Endothelial cell (in vitro differentiated cells): Measurements from ENCODE around the gene PGA4. TPM values are rescaled to one million over a fixed set of nuclear protein-coding genes. Genes with fewer than 3 reads are reported as not detected.
"Not testable (repeated sequence)": the region's sequence is repeated elsewhere in the genome, so short reads cannot be mapped to it uniquely, and the experiment has no call there.

Experiments
- DNase-seq: peaks from one replicate; pipeline ENCODE4 v3.0.0; 2021; ENCODE audit warnings: low spot score
- H3K27ac Mint-ChIP-seq: one replicate; pipeline ENCODE4 v1.8.0; 2021; ENCODE audit warnings: mixed read lengths, inconsistent platforms; ENCODE audit not compliant: unreplicated experiment
- H3K27me3 Mint-ChIP-seq: one replicate; pipeline ENCODE4 v1.8.0; 2021; ENCODE audit warnings: mild to moderate bottlenecking, moderate library complexity, mixed read lengths, inconsistent platforms; ENCODE audit not compliant: unreplicated experiment
- H3K36me3 Mint-ChIP-seq: one replicate; pipeline ENCODE4 v1.8.0; 2021; ENCODE audit warnings: mild to moderate bottlenecking, low read depth, mixed read lengths, inconsistent platforms; ENCODE audit not compliant: unreplicated experiment
- H3K4me1 Mint-ChIP-seq: one replicate; pipeline ENCODE4 v1.8.0; 2021; ENCODE audit warnings: mild to moderate bottlenecking, mixed read lengths, inconsistent platforms; ENCODE audit not compliant: unreplicated experiment
- H3K4me3 Mint-ChIP-seq: one replicate; pipeline ENCODE4 v1.8.0; 2021; ENCODE audit warnings: mild to moderate bottlenecking, mixed read lengths, inconsistent platforms; ENCODE audit not compliant: unreplicated experiment
- H3K9me3 Mint-ChIP-seq: one replicate; pipeline ENCODE4 v1.8.0; 2021; ENCODE audit warnings: mixed read lengths, inconsistent platforms; ENCODE audit not compliant: unreplicated experiment
- total RNA-seq: library from RNA; stranded (reverse); fragmentation: NEBNext Ultra II Directional; extraction: Animal tissue kit (Norgen Biotek cat#: 25700); gene quantifications from one replicate; pipeline ENCODE4 v1.2.1, GENCODE V29; 2021; ENCODE audit not compliant: unreplicated experiment
- TF ChIP-seq, protein P1 (sequence below): fragments of 200-600 bp; sonication (generic); IDR thresholded peaks from one replicate; pipeline ENCODE4 v1.5.0; 2021; ENCODE audit warnings: antibody characterized with exemption; ENCODE audit not compliant: unreplicated experiment

Gene PGA4
- total RNA-seq, 1 donor from 2014 or later, result 0.64 TPM

GRCh38 chr11:61195719-61196118, 26.4 kb upstream of the PGA4 start:
- peaks cover under 1% of the 10 kb centered on the region for H3K9me3 Mint-ChIP-seq
- H3K4me3 Mint-ChIP-seq, result no peak overlapping the region
- DNase-seq, result no peak
- TF ChIP-seq, protein P1, sequence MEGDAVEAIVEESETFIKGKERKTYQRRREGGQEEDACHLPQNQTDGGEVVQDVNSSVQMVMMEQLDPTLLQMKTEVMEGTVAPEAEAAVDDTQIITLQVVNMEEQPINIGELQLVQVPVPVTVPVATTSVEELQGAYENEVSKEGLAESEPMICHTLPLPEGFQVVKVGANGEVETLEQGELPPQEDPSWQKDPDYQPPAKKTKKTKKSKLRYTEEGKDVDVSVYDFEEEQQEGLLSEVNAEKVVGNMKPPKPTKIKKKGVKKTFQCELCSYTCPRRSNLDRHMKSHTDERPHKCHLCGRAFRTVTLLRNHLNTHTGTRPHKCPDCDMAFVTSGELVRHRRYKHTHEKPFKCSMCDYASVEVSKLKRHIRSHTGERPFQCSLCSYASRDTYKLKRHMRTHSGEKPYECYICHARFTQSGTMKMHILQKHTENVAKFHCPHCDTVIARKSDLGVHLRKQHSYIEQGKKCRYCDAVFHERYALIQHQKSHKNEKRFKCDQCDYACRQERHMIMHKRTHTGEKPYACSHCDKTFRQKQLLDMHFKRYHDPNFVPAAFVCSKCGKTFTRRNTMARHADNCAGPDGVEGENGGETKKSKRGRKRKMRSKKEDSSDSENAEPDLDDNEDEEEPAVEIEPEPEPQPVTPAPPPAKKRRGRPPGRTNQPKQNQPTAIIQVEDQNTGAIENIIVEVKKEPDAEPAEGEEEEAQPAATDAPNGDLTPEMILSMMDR, result no peak
- H3K27ac Mint-ChIP-seq, result no peak overlapping the region
- H3K4me1 Mint-ChIP-seq, result peaks cover 4% of the 10 kb centered on the region
- no peaks in the 10 kb centered on the region for H3K36me3 Mint-ChIP-seq
- H3K27me3 Mint-ChIP-seq, result peaks cover 5% of the 10 kb centered on the region

DNA sequence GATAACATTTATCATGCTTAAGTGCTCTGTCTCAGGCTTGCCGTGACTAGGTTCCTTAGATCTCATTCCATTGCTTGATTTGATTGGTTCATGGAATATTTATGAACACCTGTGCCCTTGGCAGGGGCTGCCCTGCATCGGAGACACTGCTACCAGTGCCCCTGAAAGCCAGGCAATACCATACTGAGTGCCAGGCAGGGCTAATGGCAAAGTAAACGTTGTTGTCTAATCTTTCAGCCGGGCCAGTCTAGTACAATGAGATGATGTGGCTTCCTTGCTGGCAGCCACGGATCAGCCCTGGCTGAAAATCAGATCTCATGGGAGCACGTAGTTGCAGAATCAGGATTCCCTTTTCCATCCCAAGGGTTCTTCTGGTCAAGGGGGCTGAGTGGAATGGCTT, 23.8 kb upstream of the PGA4 start:
- Mint-ChIP-seq H3K4me3 (no peak overlapping the region), H3K27ac (no peak overlapping the region), H3K9me3 (peaks cover 5% of the 10 kb centered on the region), H3K4me1 (peaks cover 10% of the 10 kb centered on the region), H3K27me3 (peaks cover 13% of the 10 kb centered on the region), H3K36me3 (peaks cover 3% of the 10 kb centered on the region)
- no peak for DNase-seq
- TF ChIP-seq, protein P1, result no peak

DNA sequence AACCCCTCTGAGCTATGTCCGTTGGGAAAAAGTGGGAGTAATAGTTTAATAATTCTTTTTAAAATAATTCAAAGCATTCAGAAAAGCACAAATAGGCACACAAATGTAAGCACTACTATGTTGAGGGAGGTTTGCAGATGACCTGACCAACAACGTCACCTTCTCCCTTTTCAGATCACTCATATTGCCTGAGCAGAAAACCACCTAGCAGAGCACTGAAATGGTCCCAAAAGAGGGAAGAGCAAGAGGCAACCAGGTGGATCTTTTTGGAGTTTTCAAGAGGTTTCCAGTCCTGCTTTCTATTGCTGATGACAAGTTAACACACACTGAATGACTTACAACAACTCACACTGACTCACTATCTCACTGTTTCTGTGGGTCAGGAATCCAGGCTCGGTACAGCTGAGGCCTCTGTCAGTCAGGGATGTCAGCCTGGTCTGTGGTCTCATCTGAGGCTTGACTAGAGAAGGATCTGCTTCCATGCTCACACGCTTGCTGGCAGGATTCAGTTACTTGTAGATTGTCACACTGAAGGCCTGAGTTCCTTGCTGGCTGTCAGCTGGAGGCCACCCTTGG, 23.1 kb upstream of the PGA4 start:
- TF ChIP-seq, protein P1, result no peak
- DNase-seq, result no peak
- no peak overlapping the region for H3K27ac Mint-ChIP-seq
- H3K9me3 Mint-ChIP-seq, result peaks cover 5% of the 10 kb centered on the region
- peaks cover 13% of the 10 kb centered on the region for H3K27me3 Mint-ChIP-seq
- H3K4me1 Mint-ChIP-seq, result peaks cover 13% of the 10 kb centered on the region
- peaks cover 3% of the 10 kb centered on the region for H3K36me3 Mint-ChIP-seq
- H3K4me3 Mint-ChIP-seq, result no peak overlapping the region

GRCh38 chr11:61201476-61201875, 20.7 kb upstream of the PGA4 start:
- Mint-ChIP-seq H3K36me3 (peaks cover 3% of the 10 kb centered on the region), H3K9me3 (peaks cover 5% of the 10 kb centered on the region), H3K4me1 (peaks cover 9% of the 10 kb centered on the region), H3K27me3 (peaks cover 9% of the 10 kb centered on the region), H3K4me3 (no peak overlapping the region), H3K27ac (no peak overlapping the region)
- DNase-seq, result no peak
- TF ChIP-seq, protein P1, result no peak

DNA sequence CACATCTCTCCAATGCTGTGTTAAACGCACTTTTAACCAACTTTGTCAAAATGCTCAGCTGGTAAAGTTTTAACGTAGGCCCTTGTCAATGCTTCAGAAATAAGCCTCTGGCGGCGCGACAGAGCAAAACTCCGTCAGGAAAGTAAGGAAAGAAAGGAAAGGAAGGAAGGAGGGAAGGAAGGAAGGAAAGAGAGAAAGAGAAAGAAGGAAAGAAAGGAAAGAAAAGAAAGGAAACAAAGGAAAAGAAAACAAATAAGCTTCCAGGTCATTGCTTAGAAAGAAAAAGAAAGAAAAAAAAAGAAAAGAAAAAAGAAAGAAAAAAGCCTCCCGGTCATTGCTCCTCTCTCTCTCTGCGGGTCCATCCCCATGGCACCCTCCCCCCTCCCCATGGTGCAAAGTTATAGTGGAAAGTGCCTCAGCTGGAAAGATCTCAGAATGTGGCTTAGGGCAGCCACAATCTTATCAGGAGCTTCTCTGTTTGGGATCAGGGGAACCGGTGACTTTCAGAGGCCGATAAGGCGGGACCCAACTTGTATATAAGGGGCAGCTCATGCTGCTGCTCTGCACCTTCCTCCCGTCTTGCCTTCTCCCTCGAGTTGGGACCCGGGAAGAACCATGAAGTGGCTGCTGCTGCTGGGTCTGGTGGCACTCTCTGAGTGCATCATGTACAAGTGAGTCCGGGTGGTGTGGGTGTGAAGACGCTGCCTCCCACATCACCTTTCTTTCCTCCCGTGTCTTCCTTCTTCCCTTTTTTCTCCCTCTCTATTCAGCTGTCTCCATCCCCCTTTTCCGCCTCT, 19.0 kb upstream of the PGA4 start, which contains the start of gene PGA3:
Gene PGA3, plus strand, starts transcription at position 566 of the 797 bp plus-strand sequence. Its CDS starts 50 bp downstream, at position 616.
- not testable (repeated sequence) for H3K36me3 Mint-ChIP-seq, H3K4me1 Mint-ChIP-seq, DNase-seq, H3K27me3 Mint-ChIP-seq, H3K4me3 Mint-ChIP-seq, H3K9me3 Mint-ChIP-seq, H3K27ac Mint-ChIP-seq

GRCh38 chr11:61203873-61204272, 18.3 kb upstream of the PGA4 start:
- H3K36me3 Mint-ChIP-seq, H3K27me3 Mint-ChIP-seq, H3K27ac Mint-ChIP-seq, H3K9me3 Mint-ChIP-seq, H3K4me1 Mint-ChIP-seq, DNase-seq, H3K4me3 Mint-ChIP-seq: not testable (repeated sequence)

DNA sequence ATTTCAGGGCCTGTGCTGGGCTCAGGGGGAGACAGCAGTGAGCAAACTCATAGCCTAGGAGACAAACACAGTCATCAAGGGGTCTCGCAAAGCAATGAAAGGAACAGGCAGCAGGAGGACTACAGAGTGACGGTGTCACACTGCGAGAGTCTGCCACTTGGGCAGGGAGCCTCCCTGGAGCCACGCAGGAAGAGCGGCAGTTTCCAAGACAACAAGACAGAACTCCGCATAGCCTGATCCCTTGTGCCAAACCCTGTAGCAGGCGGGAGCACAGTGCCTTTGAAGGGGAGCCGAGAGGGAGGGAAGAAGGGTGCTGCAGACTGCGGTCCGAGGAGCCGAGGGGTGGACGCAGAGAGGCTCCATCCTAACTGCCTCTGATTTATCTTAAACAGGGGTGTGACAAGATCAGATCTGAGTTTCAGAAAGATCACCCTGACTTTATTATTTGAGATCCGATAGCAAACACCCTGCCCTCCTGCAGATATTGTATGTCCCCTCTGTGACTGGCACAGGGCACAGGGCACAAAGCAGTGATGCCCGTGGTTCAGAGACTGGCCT, 17.6 kb upstream of the PGA4 start:
- H3K9me3 Mint-ChIP-seq, H3K36me3 Mint-ChIP-seq, H3K4me1 Mint-ChIP-seq, H3K27ac Mint-ChIP-seq, H3K4me3 Mint-ChIP-seq, H3K27me3 Mint-ChIP-seq, DNase-seq: not testable (repeated sequence)

DNA sequence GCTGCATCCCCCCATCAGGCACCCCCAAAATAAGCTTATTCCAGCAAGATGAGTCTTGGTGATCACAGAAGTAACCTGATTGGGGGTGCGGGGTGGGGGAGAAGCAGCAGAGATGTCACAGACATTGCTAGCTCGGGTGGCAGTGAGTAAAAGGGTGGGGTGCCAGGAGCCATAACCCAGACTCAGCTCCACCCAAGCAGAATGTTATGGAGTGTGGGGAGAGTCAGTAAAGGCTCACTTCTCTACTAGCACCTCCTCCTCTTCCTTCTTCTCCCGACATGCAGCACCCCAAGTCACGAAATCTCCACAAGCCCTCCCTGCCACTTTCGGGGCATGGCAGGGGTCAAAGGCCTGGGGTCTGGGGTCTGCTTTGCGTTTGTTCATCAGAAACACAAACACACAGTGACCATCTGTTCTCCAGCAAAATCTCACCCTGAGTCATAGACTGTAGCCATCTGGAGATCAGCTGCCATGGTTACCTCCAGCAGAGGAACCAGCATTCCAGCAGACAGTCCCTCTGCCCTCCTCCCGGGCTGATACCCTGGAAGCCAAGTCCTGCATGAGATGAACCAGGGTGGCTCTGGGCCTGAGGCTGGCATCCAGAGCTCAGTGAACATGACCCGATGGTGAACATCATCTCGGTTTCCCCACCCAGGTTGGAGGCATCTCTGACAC, 14.4 kb upstream of the PGA4 start:
- H3K36me3 Mint-ChIP-seq, H3K9me3 Mint-ChIP-seq, DNase-seq, H3K4me3 Mint-ChIP-seq, H3K4me1 Mint-ChIP-seq, H3K27ac Mint-ChIP-seq, H3K27me3 Mint-ChIP-seq: not testable (repeated sequence)
